ENCODE measurements around the gene TUSC2.

Gene TUSC2

DNA sequence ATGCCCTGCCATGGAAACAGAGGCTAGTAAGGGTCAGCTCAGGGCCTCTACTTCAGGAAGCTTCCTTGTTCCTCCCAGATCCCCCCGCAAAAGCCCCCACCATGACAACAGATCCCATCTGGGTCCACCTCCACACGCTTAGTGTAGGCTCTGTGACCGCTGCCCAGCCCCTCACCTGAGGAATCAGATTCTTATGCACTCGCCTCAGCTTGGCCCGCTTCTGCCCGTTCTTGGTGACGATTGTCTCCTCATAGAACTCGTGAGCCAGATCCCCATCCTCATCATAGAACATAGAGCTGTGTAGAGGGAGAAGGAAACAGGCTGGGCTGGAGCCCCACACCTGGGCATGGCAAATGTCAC, 1.9 kb downstream of the TUSC2 start:
- TF ChIP-seq, protein P1, sequence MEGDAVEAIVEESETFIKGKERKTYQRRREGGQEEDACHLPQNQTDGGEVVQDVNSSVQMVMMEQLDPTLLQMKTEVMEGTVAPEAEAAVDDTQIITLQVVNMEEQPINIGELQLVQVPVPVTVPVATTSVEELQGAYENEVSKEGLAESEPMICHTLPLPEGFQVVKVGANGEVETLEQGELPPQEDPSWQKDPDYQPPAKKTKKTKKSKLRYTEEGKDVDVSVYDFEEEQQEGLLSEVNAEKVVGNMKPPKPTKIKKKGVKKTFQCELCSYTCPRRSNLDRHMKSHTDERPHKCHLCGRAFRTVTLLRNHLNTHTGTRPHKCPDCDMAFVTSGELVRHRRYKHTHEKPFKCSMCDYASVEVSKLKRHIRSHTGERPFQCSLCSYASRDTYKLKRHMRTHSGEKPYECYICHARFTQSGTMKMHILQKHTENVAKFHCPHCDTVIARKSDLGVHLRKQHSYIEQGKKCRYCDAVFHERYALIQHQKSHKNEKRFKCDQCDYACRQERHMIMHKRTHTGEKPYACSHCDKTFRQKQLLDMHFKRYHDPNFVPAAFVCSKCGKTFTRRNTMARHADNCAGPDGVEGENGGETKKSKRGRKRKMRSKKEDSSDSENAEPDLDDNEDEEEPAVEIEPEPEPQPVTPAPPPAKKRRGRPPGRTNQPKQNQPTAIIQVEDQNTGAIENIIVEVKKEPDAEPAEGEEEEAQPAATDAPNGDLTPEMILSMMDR (IDR thresholded peaks at IDR 0.05; ENCODE audit: low read depth, low read length), result no peak
- no peak for TF ChIP-seq MYC (IDR thresholded peaks at IDR 0.05; ENCODE audit: low read depth, low read length)
- no peak for TF ChIP-seq POLR2A (IDR thresholded peaks at IDR 0.05; ENCODE audit: extremely low read depth, insufficient read length)
- TF ChIP-seq, protein P2, sequence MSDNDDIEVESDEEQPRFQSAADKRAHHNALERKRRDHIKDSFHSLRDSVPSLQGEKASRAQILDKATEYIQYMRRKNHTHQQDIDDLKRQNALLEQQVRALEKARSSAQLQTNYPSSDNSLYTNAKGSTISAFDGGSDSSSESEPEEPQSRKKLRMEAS (IDR thresholded peaks at IDR 0.05; ENCODE audit: low read depth, low read length), result no peak
- H3K4me3 ChIP-seq (ENCODE audit: low read depth, low read length), result no peak overlapping the region
- no peak for DNase-seq (ENCODE audit: low read depth)

DNA sequence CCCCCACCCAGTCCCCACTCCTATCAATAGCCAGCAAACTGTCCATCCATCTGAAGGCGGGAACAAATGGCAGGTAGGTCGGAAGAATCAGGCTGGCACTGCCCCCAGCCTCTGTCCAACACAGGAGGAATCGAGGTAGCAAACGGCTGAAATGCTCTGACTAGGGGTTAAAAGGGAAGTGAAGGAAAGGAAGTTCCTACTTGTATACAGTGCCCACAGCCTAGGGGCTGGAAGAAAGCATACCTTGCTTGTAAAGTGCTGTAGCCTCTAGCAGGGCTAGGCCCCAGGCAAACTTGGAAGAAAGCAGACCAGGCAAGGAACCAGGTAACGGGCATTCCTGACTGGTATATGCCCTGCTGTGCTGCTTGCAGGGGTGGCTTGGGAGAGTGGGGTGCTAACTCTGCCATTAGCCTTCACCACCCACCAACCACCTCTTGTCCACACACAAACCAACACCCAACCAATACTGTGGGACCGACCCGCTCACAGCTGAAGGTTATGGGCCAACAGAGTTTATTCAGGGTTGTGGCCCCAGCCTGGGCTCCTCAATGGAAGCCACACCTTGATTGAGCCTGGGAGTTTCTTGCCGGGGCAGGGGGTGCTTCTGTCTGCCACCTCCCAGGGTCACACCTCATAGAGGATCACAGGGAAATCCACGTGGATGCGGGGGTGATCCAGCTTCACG, 2.4 kb downstream of the TUSC2 start:
- H3K4me3 ChIP-seq (ENCODE audit: low read depth, low read length), result no peak overlapping the region
- no peak for DNase-seq (ENCODE audit: low read depth)
- TF ChIP-seq, protein P2 (IDR thresholded peaks at IDR 0.05; ENCODE audit: low read depth, low read length), result no peak

DNA sequence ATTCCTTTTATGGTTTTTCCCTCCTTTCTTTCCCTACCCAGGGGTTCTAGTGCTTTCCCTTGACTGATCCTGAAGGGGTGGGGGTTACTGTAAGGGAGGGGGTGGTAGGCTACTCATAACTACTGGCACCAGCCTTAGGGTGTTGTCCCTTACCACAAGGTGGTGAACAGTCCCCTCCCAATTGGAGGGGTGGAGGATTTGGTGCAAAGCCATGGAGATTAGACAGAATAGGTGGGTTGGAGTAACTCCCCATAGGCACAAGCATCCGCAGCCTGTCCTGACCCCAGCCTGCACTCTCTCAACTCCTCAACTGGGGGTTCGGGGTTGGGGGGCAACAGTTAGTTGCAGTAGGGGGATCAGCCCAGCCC, 2.9 kb downstream of the TUSC2 start:
- H3K4me3 ChIP-seq (ENCODE audit: low read depth, low read length), result no peak overlapping the region
- no peak for DNase-seq (ENCODE audit: low read depth)
- no peak for TF ChIP-seq MYC (IDR thresholded peaks at IDR 0.05; ENCODE audit: low read depth, low read length)
- TF ChIP-seq POLR2A (IDR thresholded peaks at IDR 0.05; ENCODE audit: extremely low read depth, insufficient read length), result no peak
- TF ChIP-seq, protein P1 (IDR thresholded peaks at IDR 0.05; ENCODE audit: low read depth, low read length), result no peak
- TF ChIP-seq, protein P2 (IDR thresholded peaks at IDR 0.05; ENCODE audit: low read depth, low read length), result no peak

DNA sequence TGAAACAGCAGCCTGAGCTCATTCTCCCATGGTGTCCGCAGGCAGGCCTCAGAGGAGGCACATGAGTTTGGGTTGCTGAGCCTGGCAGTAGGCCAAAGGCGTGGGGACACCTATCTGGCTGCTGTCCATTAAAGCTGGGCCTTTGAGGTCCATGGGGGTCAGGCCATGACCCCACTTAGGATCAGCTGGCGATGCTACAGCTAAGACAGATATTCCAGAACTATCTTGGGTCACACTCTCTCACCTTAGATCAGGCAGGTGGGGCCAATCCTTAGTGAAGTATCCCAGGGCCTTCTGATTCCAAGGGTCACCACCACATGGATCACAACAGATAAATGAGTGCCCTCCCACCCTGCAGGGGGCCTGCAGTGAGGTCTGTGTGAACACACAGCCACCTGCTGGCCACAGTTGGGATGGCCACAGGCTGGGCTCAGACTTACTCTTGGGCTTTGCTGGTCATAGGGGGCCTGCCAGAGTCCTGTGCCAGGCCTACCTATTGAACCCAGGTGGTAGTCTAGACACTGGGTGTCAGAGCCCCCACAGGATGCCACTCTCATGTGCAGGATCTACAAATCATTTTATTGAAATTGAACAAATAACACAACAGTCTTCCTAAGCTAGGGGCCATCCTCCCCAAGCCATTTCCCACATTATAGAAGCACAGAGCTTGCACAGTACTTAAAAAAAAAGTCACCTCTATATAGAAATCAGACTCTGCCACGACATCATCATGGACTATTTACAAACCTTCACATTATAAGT, 3.5 kb downstream of the TUSC2 start:
- TF ChIP-seq, protein P1 (IDR thresholded peaks at IDR 0.05; ENCODE audit: low read depth, low read length), result peak; percentile 84
- TF ChIP-seq MYC (IDR thresholded peaks at IDR 0.05; ENCODE audit: low read depth, low read length) (peak; percentile 30; the same call in 1 of the 2 replicates), POLR2A (IDR thresholded peaks at IDR 0.05; ENCODE audit: extremely low read depth, insufficient read length) (no peak)
- TF ChIP-seq, protein P2 (IDR thresholded peaks at IDR 0.05; ENCODE audit: low read depth, low read length), result peak; percentile 51
- H3K4me3 ChIP-seq (ENCODE audit: low read depth, low read length), result no peak overlapping the region
- peak; percentile 80 for DNase-seq (ENCODE audit: low read depth)

DNA sequence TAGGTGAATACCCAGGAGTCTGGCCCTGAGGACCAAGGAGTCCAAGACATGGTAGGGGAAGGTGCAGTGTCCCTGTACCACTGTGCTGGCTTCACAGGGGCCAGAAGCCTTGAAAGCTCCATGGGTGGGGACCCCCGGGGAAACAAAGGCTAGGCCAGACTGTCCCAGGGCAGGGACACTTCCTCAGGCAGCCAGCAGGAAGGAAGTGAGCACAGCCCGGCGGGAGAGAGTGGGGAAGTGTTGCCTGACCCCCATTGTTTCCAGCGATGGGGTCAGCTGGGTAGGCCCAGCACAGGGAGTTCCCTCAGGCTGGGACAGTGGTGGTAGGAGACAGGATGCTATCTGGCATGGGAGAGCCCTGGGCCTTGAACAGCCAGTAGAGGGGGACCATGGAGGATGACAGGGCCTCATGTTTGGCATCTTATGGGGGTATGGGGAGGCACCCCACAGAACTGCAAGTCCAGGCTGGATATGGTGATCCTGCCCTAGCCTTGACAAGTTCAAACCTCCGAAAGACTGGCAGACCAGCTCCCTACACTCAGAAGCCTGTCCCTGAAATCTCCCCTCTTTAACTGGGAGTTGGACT, 4.3 kb downstream of the TUSC2 start:
- H3K4me3 ChIP-seq (ENCODE audit: low read depth, low read length), result no peak overlapping the region
- DNase-seq (ENCODE audit: low read depth), result no peak
- TF ChIP-seq MYC (IDR thresholded peaks at IDR 0.05; ENCODE audit: low read depth, low read length) (no peak), POLR2A (IDR thresholded peaks at IDR 0.05; ENCODE audit: extremely low read depth, insufficient read length) (no peak)
- TF ChIP-seq, protein P2 (IDR thresholded peaks at IDR 0.05; ENCODE audit: low read depth, low read length), result no peak
- TF ChIP-seq, protein P1 (IDR thresholded peaks at IDR 0.05; ENCODE audit: low read depth, low read length), result no peak

DNA sequence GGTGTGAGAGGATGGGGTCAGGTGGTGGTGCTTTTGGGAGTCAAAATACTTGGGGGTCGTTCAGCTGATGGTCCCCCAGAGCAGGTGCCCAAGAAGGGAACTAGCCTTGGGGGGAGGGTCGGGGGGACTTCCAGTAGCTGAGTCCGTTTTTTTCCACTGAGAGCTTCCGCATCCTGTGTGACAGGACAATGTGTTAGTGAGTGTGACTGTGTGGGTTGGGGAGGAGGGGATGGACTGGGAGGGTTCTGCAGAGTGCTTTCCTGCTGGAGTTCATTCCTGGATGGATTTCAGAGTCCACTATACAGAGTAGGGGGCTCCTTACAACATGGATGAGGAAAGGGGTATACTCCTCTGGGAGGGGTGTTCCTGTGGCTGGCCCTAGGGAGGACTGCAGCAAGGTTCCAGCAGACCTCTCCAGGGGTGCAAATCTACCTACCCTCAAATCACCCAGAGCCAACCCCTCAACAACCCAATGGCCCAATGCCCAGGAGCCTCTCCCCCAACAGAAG, 4.9 kb downstream of the TUSC2 start:
- TF ChIP-seq, protein P1 (IDR thresholded peaks at IDR 0.05; ENCODE audit: low read depth, low read length), result no peak
- TF ChIP-seq POLR2A (IDR thresholded peaks at IDR 0.05; ENCODE audit: extremely low read depth, insufficient read length), result no peak
- TF ChIP-seq, protein P2 (IDR thresholded peaks at IDR 0.05; ENCODE audit: low read depth, low read length), result no peak
- TF ChIP-seq MYC (IDR thresholded peaks at IDR 0.05; ENCODE audit: low read depth, low read length), result no peak
- H3K4me3 ChIP-seq (ENCODE audit: low read depth, low read length), result no peak overlapping the region
- no peak for DNase-seq (ENCODE audit: low read depth)

All from NB4 (cell line).